ENCODE data around the gene SLC29A4. TPM values are rescaled to one million over a fixed set of nuclear protein-coding genes. Genes with fewer than 3 reads are reported as not detected.
"Not testable (repeated sequence)": the region's sequence is repeated elsewhere in the genome, so short reads cannot be mapped to it uniquely, and the experiment has no call there.

SLC29A4 gene
- total RNA-seq, 1 donor from 2014 or later, result 7.9 TPM

GRCh38 chr7:5274441-5274840 is 8.3 kb upstream of the SLC29A4 start:
- H3K4me3 Mint-ChIP-seq (ENCODE audit: unreplicated experiment), result no peak overlapping the region
- no peak overlapping the region for H3K27ac Mint-ChIP-seq (ENCODE audit: unreplicated experiment)
- TF ChIP-seq CTCF (IDR thresholded peaks at IDR 0.05), result no peak
- H3K9me3 Mint-ChIP-seq (ENCODE audit: unreplicated experiment), result no peaks in the 10 kb centered on the region
- no peak for DNase-seq (ENCODE audit: extremely low spot score, unreplicated experiment)
- H3K36me3 Mint-ChIP-seq (ENCODE audit: unreplicated experiment), result no peaks in the 10 kb centered on the region
- H3K4me1 Mint-ChIP-seq (ENCODE audit: unreplicated experiment), result no peaks in the 10 kb centered on the region
- peaks cover 12% of the 10 kb centered on the region for H3K27me3 Mint-ChIP-seq (ENCODE audit: unreplicated experiment)

GRCh38 chr7:5274985-5275431 is 7.7 kb upstream of the SLC29A4 start:
- H3K36me3 Mint-ChIP-seq (ENCODE audit: unreplicated experiment); H3K27ac Mint-ChIP-seq (ENCODE audit: unreplicated experiment); H3K9me3 Mint-ChIP-seq (ENCODE audit: unreplicated experiment); H3K4me3 Mint-ChIP-seq (ENCODE audit: unreplicated experiment); H3K4me1 Mint-ChIP-seq (ENCODE audit: unreplicated experiment); DNase-seq (ENCODE audit: extremely low spot score, unreplicated experiment): not testable (repeated sequence)
- peaks cover 15% of the 10 kb centered on the region for H3K27me3 Mint-ChIP-seq (ENCODE audit: unreplicated experiment)

- not testable (repeated sequence) for H3K4me3 Mint-ChIP-seq (ENCODE audit: unreplicated experiment); H3K27ac Mint-ChIP-seq (ENCODE audit: unreplicated experiment); H3K4me1 Mint-ChIP-seq (ENCODE audit: unreplicated experiment); DNase-seq (ENCODE audit: extremely low spot score, unreplicated experiment); H3K9me3 Mint-ChIP-seq (ENCODE audit: unreplicated experiment); H3K36me3 Mint-ChIP-seq (ENCODE audit: unreplicated experiment)
- H3K27me3 Mint-ChIP-seq (ENCODE audit: unreplicated experiment), result peaks cover 14% of the 10 kb centered on the region
Measured at GRCh38 chr7:5275510-5275909, 7.2 kb upstream of the SLC29A4 start.

- peaks cover 13% of the 10 kb centered on the region for H3K27me3 Mint-ChIP-seq (ENCODE audit: unreplicated experiment)
- H3K4me3 Mint-ChIP-seq (ENCODE audit: unreplicated experiment); DNase-seq (ENCODE audit: extremely low spot score, unreplicated experiment); H3K9me3 Mint-ChIP-seq (ENCODE audit: unreplicated experiment); H3K27ac Mint-ChIP-seq (ENCODE audit: unreplicated experiment); H3K4me1 Mint-ChIP-seq (ENCODE audit: unreplicated experiment); H3K36me3 Mint-ChIP-seq (ENCODE audit: unreplicated experiment): not testable (repeated sequence)
Measured at GRCh38 chr7:5276123-5276522, 6.6 kb upstream of the SLC29A4 start.

GRCh38 chr7:5276611-5277010 is 6.1 kb upstream of the SLC29A4 start:
- no peak overlapping the region for H3K4me3 Mint-ChIP-seq (ENCODE audit: unreplicated experiment)
- no peak for DNase-seq (ENCODE audit: extremely low spot score, unreplicated experiment)
- H3K9me3 Mint-ChIP-seq (ENCODE audit: unreplicated experiment), result no peaks in the 10 kb centered on the region
- H3K4me1 Mint-ChIP-seq (ENCODE audit: unreplicated experiment), result no peaks in the 10 kb centered on the region
- no peak overlapping the region for H3K27ac Mint-ChIP-seq (ENCODE audit: unreplicated experiment)
- no peaks in the 10 kb centered on the region for H3K36me3 Mint-ChIP-seq (ENCODE audit: unreplicated experiment)
- H3K27me3 Mint-ChIP-seq (ENCODE audit: unreplicated experiment), result peaks cover 13% of the 10 kb centered on the region
- no peak for TF ChIP-seq CTCF (IDR thresholded peaks at IDR 0.05)

- Mint-ChIP-seq H3K4me3 (ENCODE audit: unreplicated experiment) (no peak overlapping the region), H3K36me3 (ENCODE audit: unreplicated experiment) (no peaks in the 10 kb centered on the region), H3K4me1 (ENCODE audit: unreplicated experiment) (no peaks in the 10 kb centered on the region), H3K9me3 (ENCODE audit: unreplicated experiment) (no peaks in the 10 kb centered on the region), H3K27ac (ENCODE audit: unreplicated experiment) (no peak overlapping the region), H3K27me3 (ENCODE audit: unreplicated experiment) (peaks cover 10% of the 10 kb centered on the region)
- TF ChIP-seq CTCF (IDR thresholded peaks at IDR 0.05), result no peak
- no peak for DNase-seq (ENCODE audit: extremely low spot score, unreplicated experiment)
Measured at GRCh38 chr7:5278766-5279165, 4.0 kb upstream of the SLC29A4 start.

GRCh38 chr7:5279734-5280133 is 3.0 kb upstream of the SLC29A4 start:
- no peak for TF ChIP-seq CTCF (IDR thresholded peaks at IDR 0.05)
- Mint-ChIP-seq H3K4me1 (ENCODE audit: unreplicated experiment) (peaks cover 4% of the 10 kb centered on the region), H3K4me3 (ENCODE audit: unreplicated experiment) (no peak overlapping the region), H3K27ac (ENCODE audit: unreplicated experiment) (no peak overlapping the region), H3K36me3 (ENCODE audit: unreplicated experiment) (no peaks in the 10 kb centered on the region), H3K9me3 (ENCODE audit: unreplicated experiment) (no peaks in the 10 kb centered on the region), H3K27me3 (ENCODE audit: unreplicated experiment) (peaks cover 9% of the 10 kb centered on the region)
- no peak for DNase-seq (ENCODE audit: extremely low spot score, unreplicated experiment)

GRCh38 chr7:5281598-5282500 is 894 bp upstream of the SLC29A4 start:
- not testable (repeated sequence) for H3K4me1 Mint-ChIP-seq (ENCODE audit: unreplicated experiment); DNase-seq (ENCODE audit: extremely low spot score, unreplicated experiment); H3K27ac Mint-ChIP-seq (ENCODE audit: unreplicated experiment); H3K4me3 Mint-ChIP-seq (ENCODE audit: unreplicated experiment); H3K36me3 Mint-ChIP-seq (ENCODE audit: unreplicated experiment); H3K9me3 Mint-ChIP-seq (ENCODE audit: unreplicated experiment); H3K27me3 Mint-ChIP-seq (ENCODE audit: unreplicated experiment)
